HFF-Myc (cell line): ENCODE results near the gene MTURN.
A peak's percentile ranks its signal among the peaks of the same experiment; 100 is the strongest.

ENCODE experiments used
- DNase-seq: peaks from one replicate; pipeline ENCODE4 v3.0.0-alpha.2; 2011; ENCODE audit warnings: low read depth; ENCODE audit errors: extremely low read depth
- H3K4me3 ChIP-seq: replicated peaks from 2 replicates; pipeline ENCODE4 v1.5.1; 2011; ENCODE audit warnings: low read depth, mild to moderate bottlenecking, control low read depth, low read length
- TF ChIP-seq, protein P1 (sequence below): IDR thresholded peaks from 2 replicates; pipeline ENCODE4 v1.5.1; 2012; ENCODE audit warnings: mild to moderate bottlenecking, low read depth, low read length, control low read depth; ENCODE audit errors: missing control alignments

MTURN gene

DNA sequence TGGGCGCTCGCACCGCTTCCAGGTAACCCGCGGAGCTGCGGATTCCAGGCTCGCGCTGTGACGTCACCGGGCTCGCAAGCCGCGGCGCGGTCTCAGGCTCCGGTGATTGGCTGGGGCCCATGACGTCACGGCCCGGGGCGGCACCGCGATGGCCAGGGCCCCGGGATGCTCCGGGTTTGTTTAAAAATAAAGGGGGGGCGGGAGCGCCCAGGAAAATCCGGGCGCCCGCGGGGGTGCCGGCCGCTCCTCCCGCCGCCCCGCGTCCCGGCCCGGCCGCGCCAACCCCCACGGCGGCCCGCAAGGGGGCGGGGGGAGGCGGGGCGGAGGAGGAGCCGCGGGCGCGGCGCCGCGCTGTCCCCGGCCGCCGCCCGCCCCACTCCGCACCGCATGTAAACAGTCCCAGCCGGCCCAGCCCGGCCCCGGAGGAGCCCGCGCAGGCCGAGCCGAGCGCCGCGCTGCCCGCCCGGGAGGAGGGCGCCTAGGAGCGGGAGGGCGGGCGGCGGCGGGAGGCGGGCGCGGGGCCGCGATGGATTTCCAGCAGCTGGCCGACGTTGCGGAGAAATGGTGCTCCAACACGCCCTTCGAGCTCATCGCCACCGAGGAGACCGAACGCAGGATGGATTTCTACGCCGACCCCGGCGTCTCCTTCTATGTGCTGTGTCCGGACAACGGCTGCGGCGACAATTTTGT lies at the start of gene MTURN:
Gene MTURN (plus strand): TSS at position 376 of the 690 bp plus-strand sequence. CDS start 151 bp downstream, at position 527.
- no peak for DNase-seq
- TF ChIP-seq, protein P1, sequence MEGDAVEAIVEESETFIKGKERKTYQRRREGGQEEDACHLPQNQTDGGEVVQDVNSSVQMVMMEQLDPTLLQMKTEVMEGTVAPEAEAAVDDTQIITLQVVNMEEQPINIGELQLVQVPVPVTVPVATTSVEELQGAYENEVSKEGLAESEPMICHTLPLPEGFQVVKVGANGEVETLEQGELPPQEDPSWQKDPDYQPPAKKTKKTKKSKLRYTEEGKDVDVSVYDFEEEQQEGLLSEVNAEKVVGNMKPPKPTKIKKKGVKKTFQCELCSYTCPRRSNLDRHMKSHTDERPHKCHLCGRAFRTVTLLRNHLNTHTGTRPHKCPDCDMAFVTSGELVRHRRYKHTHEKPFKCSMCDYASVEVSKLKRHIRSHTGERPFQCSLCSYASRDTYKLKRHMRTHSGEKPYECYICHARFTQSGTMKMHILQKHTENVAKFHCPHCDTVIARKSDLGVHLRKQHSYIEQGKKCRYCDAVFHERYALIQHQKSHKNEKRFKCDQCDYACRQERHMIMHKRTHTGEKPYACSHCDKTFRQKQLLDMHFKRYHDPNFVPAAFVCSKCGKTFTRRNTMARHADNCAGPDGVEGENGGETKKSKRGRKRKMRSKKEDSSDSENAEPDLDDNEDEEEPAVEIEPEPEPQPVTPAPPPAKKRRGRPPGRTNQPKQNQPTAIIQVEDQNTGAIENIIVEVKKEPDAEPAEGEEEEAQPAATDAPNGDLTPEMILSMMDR = no peak
- H3K4me3 ChIP-seq = peak within 1 kb of the TSS; percentile 81

DNA sequence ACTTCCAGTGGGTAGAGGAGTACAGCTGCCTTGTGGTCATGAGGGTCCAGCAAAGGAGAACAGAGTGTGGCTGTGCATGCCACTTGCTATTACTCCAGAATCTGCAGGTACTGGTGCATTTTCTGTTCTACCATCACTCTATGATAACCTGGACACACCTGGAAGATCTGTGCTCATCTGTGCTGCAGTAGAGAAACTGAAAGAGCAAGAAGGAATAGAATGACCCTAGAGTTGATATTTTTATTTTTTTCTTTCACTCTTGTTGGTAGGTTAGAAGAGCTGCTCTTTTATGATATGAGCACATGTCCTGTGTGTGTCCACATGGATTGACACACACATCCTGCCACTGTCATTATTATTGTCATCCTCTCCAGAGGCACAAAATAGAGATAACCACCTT lies 48.3 kb upstream of the MTURN start:
- TF ChIP-seq, protein P1 = no peak

DNA sequence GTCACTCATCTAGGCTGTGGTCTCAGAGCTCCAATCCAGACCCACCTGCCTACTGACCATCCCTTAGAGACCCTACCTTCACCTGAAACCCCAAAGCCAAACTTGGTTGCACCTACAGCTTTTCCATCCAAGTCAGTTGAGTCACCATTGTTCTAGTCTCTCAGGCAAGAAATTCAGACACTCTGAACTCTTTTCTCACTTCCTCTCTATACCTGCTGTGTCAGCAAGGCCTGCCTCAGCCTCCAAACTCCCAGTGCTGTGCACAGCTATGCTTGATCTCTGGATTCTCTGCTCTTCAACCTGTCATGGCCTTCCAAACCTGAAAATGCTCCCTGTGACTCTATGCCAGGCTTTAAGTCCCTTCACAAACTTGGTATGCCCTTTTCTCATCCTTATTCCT lies 47.4 kb upstream of the MTURN start:
- TF ChIP-seq, protein P1 = no peak
- no peak overlapping the region for H3K4me3 ChIP-seq
- no peak for DNase-seq

More for the DNA sequence above, 48.3 kb upstream of the MTURN start:
- no peak overlapping the region for H3K4me3 ChIP-seq
- no peak for DNase-seq

DNA sequence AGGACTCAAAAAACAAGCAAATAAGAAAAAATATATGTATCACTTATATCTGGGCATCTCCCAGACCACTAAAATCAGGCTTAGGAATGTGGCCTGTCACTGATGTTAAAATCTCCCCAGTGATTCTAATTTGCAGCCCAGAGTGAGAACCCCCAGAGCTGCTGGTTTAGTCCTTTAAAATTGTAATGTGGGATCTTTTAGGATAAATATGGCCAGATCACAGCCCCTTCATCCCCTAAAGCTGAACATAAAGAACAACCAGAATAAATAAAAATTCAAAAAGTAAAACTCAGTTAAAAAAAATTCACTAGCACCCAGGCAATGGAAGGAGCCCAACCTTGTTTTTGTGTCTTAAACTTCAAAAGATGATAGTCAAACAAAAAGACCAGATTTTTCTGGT lies 46.4 kb upstream of the MTURN start:
- TF ChIP-seq, protein P1 = no peak
- H3K4me3 ChIP-seq = no peak overlapping the region
- DNase-seq = no peak

DNA sequence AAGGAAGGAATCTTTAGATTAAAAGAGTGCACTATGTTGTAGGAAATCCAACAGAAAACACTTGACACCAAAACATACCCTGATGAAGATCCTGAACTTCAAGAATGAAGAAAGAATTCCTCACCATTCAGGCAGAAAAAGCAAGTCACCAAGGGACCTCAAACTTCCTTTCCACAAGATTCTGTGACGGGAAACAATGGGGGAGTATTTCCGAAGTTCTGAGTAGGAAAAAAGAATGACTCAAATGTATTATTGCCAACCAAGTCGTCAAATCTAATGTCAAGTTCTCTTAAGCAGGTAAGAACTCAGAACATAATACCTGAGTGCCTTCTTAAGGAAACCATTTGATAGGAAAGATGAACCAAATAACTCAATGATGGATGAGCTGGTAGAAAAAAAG lies 44.7 kb upstream of the MTURN start:
- TF ChIP-seq, protein P1 = no peak
- no peak overlapping the region for H3K4me3 ChIP-seq
- DNase-seq = no peak

DNA sequence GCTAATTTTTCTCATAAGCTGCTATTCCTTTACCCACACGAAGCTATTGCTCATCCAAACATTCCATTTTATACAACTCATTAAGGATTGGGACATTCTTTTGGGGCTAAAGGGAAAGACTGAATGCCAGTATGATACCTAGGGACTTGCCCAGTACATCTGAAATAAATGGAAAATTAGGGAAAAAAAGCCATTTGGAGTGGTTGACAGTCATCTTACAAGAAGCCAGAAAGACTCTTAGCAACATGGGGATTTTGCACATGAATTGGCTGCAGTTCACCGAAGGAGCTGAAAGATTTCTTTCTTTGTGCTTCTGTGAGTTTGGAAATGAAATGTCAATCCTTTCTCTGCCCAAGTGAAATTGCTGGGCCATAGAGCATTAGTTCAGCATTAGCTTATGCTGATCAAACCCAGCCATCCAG lies 43.3 kb upstream of the MTURN start:
- no peak overlapping the region for H3K4me3 ChIP-seq
- TF ChIP-seq, protein P1 = no peak
- no peak for DNase-seq

DNA sequence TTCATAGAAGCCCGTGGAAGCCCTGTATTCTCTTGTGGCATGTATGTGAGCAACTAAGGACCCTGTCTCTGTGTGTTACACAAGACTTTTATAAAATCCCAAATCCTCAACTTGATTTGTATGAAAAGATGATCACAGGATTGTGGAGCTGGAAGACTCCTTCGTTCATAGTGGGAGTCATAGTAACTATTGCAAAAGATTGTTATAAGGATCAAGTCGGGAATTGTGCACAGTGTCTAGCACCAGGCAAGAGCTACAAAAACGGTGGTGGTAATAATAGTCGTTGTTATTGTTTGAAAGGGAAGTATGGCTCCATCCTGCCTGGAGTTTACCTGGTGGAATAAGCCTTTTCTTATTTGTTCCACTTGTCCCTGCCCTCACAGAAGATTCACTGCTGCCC lies 42.8 kb upstream of the MTURN start:
- DNase-seq = no peak
- TF ChIP-seq, protein P1 = no peak

More for the DNA sequence above, 42.8 kb upstream of the MTURN start:
- no peak overlapping the region for H3K4me3 ChIP-seq
